Type B pancreatic cell (in vitro differentiated cells): ENCODE results near the gene AGAP2. TPM values are rescaled to one million over a fixed set of nuclear protein-coding genes. Genes with fewer than 3 reads are reported as not detected.
"Not testable (repeated sequence)": the region's sequence is repeated elsewhere in the genome, so short reads cannot be mapped to it uniquely, and the experiment has no call there.

ENCODE experiments used
- DNase-seq: peaks from one replicate; pipeline ENCODE4 v3.0.0; 2021; ENCODE audit warnings: mixed read lengths; ENCODE audit not compliant: unreplicated experiment; ENCODE audit errors: extremely low spot score
- H3K27ac Mint-ChIP-seq: 2 replicates; pipeline ENCODE4 v1.8.0; 2021; ENCODE audit warnings: mild to moderate bottlenecking, mixed read lengths
- H3K27me3 Mint-ChIP-seq: 2 replicates; pipeline ENCODE4 v1.8.0; 2021; ENCODE audit warnings: mixed read lengths
- H3K36me3 Mint-ChIP-seq: 2 replicates; pipeline ENCODE4 v1.8.0; 2021; ENCODE audit warnings: mixed read lengths
- H3K4me1 Mint-ChIP-seq: one replicate; pipeline ENCODE4 v1.8.0; 2021; ENCODE audit warnings: mixed read lengths; ENCODE audit not compliant: unreplicated experiment
- H3K4me3 Mint-ChIP-seq: 2 replicates; pipeline ENCODE4 v1.8.0; 2021; ENCODE audit warnings: mild to moderate bottlenecking, mixed read lengths
- H3K9me3 Mint-ChIP-seq: 2 replicates; pipeline ENCODE4 v1.8.0; 2021; ENCODE audit warnings: mixed read lengths
- CTCF ChIP-seq: fragments of 200-600 bp; sonication (generic); conservative IDR thresholded peaks from 2 replicates; pipeline ENCODE4 v1.5.0; 2021; ENCODE audit warnings: antibody characterized with exemption, mild to moderate bottlenecking
- total RNA-seq: library from RNA; stranded (reverse); gene quantifications from 2 replicates; pipeline ENCODE4 v1.2.1, GENCODE V29; 2021; ENCODE audit warnings: low replicate concordance

The AGAP2 gene
- total RNA-seq, 1 donor from 2014 or later: 4.1 TPM

GRCh38 chr12:57777367-57777766 lies 38.8 kb upstream of the AGAP2 start:
- H3K36me3 Mint-ChIP-seq: no peaks in the 10 kb centered on the region
- TF ChIP-seq CTCF: no peak
- H3K9me3 Mint-ChIP-seq: no peaks in the 10 kb centered on the region
- no peak overlapping the region for H3K27ac Mint-ChIP-seq
- no peak overlapping the region for H3K4me3 Mint-ChIP-seq
- no peaks in the 10 kb centered on the region for H3K27me3 Mint-ChIP-seq
- H3K4me1 Mint-ChIP-seq: peaks cover 6% of the 10 kb centered on the region
- DNase-seq: no peak

DNA sequence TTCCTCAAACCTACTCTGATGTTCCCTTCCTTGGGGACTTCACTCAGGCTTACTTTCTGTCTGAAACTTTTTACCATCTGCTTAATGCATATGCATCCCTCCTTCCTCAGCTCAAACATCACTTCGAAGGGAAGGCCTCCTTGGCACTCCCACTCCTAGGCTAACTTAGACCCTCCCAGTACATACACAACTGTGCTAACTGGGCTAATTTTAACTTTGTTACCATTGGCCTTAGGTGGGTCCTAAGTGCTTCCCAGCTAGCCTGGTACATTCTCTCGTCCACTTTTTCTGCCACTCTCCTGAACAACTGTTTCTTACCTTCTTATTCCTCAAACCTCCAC lies 37.7 kb upstream of the AGAP2 start:
- H3K27ac Mint-ChIP-seq: no peak overlapping the region
- DNase-seq: no peak
- peaks cover 11% of the 10 kb centered on the region for H3K4me1 Mint-ChIP-seq
- H3K4me3 Mint-ChIP-seq: no peak overlapping the region
- no peaks in the 10 kb centered on the region for H3K9me3 Mint-ChIP-seq
- TF ChIP-seq CTCF: no peak
- no peaks in the 10 kb centered on the region for H3K36me3 Mint-ChIP-seq
- H3K27me3 Mint-ChIP-seq: no peaks in the 10 kb centered on the region

DNA sequence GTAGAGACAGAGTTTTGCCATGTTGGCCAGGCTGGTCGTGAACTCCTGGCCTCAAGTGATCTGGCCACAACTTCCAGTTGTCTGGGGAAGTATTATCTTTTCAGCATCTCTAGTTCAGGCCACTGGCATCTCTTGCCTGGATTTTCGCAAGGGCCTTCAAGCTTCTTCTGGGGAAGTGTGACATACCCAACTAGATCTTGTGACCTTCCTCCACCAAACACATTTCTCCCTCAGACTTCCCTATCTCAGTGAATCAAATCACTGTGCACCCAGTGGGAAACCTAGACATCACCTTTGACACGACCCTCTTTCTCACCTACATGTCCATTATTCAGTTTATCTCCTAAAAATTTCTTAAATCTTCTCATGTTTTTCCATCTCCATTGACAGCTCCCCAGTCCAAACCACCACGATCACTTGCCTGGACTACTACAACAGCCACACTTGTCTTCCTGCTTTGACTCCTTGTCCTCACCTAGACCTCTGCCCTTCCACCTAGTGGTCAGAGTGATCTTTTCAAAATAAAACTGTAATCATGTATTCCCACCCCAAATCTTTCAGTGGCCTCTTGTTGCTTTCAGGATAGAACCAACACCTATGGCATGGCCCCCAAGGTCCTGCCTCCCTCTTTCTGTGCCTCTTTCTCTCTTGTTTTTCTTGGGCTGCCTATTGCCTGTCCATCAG lies 37.2 kb upstream of the AGAP2 start:
- H3K4me3 Mint-ChIP-seq: no peak overlapping the region

GRCh38 chr12:57775044-57775443 lies 36.5 kb upstream of the AGAP2 start:
- H3K9me3 Mint-ChIP-seq: no peaks in the 10 kb centered on the region
- no peak for TF ChIP-seq CTCF
- no peak overlapping the region for H3K4me3 Mint-ChIP-seq
- peaks cover 21% of the 10 kb centered on the region for H3K4me1 Mint-ChIP-seq
- no peaks in the 10 kb centered on the region for H3K27me3 Mint-ChIP-seq
- no peak overlapping the region for H3K27ac Mint-ChIP-seq
- H3K36me3 Mint-ChIP-seq: peaks cover 7% of the 10 kb centered on the region
- DNase-seq: no peak

More for the DNA sequence above, 37.2 kb upstream of the AGAP2 start:
- no peak overlapping the region for H3K27ac Mint-ChIP-seq
- H3K9me3 Mint-ChIP-seq: no peaks in the 10 kb centered on the region
- DNase-seq: no peak
- peaks cover under 1% of the 10 kb centered on the region for H3K36me3 Mint-ChIP-seq
- no peaks in the 10 kb centered on the region for H3K27me3 Mint-ChIP-seq
- no peak for TF ChIP-seq CTCF
- H3K4me1 Mint-ChIP-seq: peaks cover 17% of the 10 kb centered on the region

DNA sequence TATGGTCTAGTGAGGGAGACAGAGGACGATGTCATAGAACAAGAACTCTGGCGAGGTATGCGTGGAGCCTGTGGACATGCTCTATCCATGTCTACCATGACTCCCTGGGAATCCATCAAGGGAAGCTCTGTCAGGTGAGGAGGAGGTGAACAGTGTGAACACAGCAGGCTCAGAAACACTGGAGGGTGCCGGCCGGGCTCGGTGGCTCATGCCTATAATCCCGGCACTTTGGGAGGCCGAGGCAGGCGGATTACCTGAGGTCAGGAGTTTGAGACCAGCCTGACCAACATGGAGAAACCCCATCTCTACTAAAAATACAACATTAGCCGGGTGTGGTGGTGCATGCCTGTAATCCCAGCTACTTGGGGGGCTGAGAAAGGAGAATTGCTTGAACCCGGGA lies 36.1 kb upstream of the AGAP2 start:
- not testable (repeated sequence) for H3K9me3 Mint-ChIP-seq, H3K27me3 Mint-ChIP-seq, H3K27ac Mint-ChIP-seq, DNase-seq
- H3K4me3 Mint-ChIP-seq: peak overlapping the region; percentile 35
- H3K36me3 Mint-ChIP-seq: peaks cover 11% of the 10 kb centered on the region
- H3K4me1 Mint-ChIP-seq: peaks cover 21% of the 10 kb centered on the region

DNA sequence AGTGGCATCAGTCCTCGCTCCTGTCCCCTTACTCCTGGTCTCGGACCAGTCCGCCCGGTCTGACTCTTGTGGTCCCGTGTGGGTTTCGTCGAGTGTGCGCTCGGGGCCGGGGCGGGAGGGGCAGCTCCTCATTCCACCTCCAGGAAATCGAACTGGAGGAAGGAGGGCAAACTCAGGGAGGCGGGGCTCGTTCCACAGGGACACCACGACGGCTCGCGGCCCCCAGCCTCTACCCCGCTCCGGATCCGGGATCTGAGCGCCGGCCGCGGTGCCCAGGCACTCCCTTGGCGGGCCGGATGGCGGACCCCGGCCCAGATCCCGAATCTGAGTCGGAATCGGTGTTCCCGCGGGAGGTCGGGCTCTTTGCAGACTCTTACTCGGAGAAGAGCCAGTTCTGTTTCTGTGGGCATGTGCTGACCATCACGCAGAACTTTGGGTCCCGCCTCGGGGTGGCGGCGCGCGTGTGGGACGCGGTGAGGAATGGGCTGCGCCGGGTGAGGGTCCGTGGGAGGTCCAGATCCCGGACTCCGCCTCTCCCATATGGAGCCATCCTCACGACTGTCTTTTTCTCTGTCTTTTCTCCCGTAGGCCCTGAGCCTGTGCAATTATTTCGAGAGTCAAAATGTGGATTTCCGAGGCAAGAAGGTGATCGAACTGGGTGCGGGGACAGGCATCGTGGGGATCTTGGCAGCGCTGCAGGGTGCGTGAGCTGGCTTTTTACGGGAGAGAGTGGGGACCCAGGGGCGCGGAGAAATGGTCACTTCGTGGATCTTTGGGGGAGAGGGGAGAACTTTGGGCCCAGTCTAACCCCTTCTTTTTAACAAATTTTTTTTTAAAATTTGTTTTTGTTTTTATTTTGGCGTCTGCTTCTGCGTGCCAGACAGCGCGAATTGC lies 34.1 kb upstream of the AGAP2 start, which contains the start of gene EEF1AKMT3:
EEF1AKMT3 (plus strand) TSS at position 186 of the 894 bp plus-strand sequence; CDS start at position 297, 111 bp downstream.
- DNase-seq: peak; percentile 78
- H3K4me3 Mint-ChIP-seq: peak within 1 kb of the TSS; percentile 99
- H3K27me3 Mint-ChIP-seq: peaks cover 9% of the 10 kb centered on the region
- no peaks in the 10 kb centered on the region for H3K9me3 Mint-ChIP-seq
- peaks cover 21% of the 10 kb centered on the region for H3K4me1 Mint-ChIP-seq
- H3K36me3 Mint-ChIP-seq: peaks cover 19% of the 10 kb centered on the region
- peak within 1 kb of the TSS; percentile 99 for H3K27ac Mint-ChIP-seq
- no peak for TF ChIP-seq CTCF
